Gastrocnemius medialis (tissue), 4 donors: ENCODE measurements around the gene PLS3. TPM values are rescaled to one million over a fixed set of nuclear protein-coding genes. Genes with fewer than 3 reads are reported as not detected.

Source experiments
- ATAC-seq, 2 donors: fragments of 150-250 bp; one replicate each; pipeline ENCODE4 v1.9.1; 2016
- DNase-seq, 2 donors: peaks; one replicate each; pipeline ENCODE4 v3.0.0-alpha.2; 2019
- H3K27ac ChIP-seq, 4 donors: fragments of 200-600 bp; sonication (generic); 1 replicate in 1 of 4; 2 replicates in 3 of 4; pipeline ENCODE4 v1.5.1; 2016 to 2018; ENCODE audit warnings: mild to moderate bottlenecking in 2 of 4, moderate library complexity in 1 of 4
- H3K27me3 ChIP-seq, 3 donors: fragments of 200-600 bp; sonication (generic) in 2 of 3; 1 replicate in 1 of 3; 2 replicates in 2 of 3; pipeline versions ENCODE4 v1.5.1 to v1.6.0; 2016 to 2019; ENCODE audit warnings: mild to moderate bottlenecking in 1 of 3, moderate library complexity in 1 of 3
- H3K36me3 ChIP-seq, 2 donors: fragments of 200-600 bp; sonication (generic) in 1 of 2; one replicate each; pipeline ENCODE4 v1.5.1; 2017 to 2018
- H3K4me1 ChIP-seq, 2 donors: fragments of 200-600 bp; sonication (generic) in 1 of 2; one replicate each; pipeline ENCODE4 v1.5.1; 2016 to 2017; ENCODE audit warnings: mild to moderate bottlenecking in 2 of 2
- H3K4me3 ChIP-seq, 4 donors: fragments of 200-600 bp; sonication (generic) in 3 of 4; 1 replicate in 1 of 4; 2 replicates in 3 of 4; pipeline ENCODE4 v1.5.1; 2016 to 2019; ENCODE audit warnings: mild to moderate bottlenecking in 2 of 4
- H3K9me3 ChIP-seq, 3 donors: fragments of 200-600 bp; sonication (generic) in 2 of 3; 1 replicate in 1 of 3; 2 replicates in 2 of 3; pipeline ENCODE4 v1.5.1; 2016 to 2019
- CTCF ChIP-seq, 5 experiments: fragments of 450-650 bp in 3 of 5; fragments of 200-600 bp in 2 of 5; sonication (generic) in 2 of 5; IDR thresholded peaks in 4 of 5; conservative IDR thresholded peaks in 1 of 5; 1 replicate in 4 of 5; 2 replicates in 1 of 5; pipeline ENCODE4 v1.5.1; 2016 to 2019; ENCODE audit warnings: antibody characterized with exemption in 5 of 5, mild to moderate bottlenecking in 3 of 5, moderate library complexity in 3 of 5
- POLR2A ChIP-seq, 2 donors: fragments of 450-650 bp; IDR thresholded peaks; one replicate each; pipeline ENCODE4 v1.6.1; 2017; ENCODE audit warnings: antibody characterized with exemption in 2 of 2, mild to moderate bottlenecking in 2 of 2, moderate library complexity in 2 of 2
- in situ Hi-C, 4 donors: fragments of 200-750 bp; cut with MboI; loops; one replicate each; pipeline versions ENCODE4 v1.15.0 to v1.8.0; 2017; ENCODE audit warnings: low sequenced_read_pairs in 4 of 4
- intact Hi-C: fragments of 100-400 bp; cut with DNase I; formaldehyde crosslinking; loops from one replicate; pipeline ENCODE4 v1.15.1; 2023; ENCODE audit warnings: low total_unique reads
- total RNA-seq, 4 donors: library from RNA; depleted of rRNA; stranded (reverse); fragments of >200 nt; gene quantifications; one replicate each; pipeline versions ENCODE4 v1.1.0 to v1.2.3, GENCODE V29; 2016

The PLS3 gene
- total RNA-seq, 4 donors from 2014 or later: 15.8 to 23.1 (median 19.5) TPM

- peak overlapping the region; percentile 57 to 75 (median 64) for H3K27ac ChIP-seq
- TF ChIP-seq POLR2A (IDR thresholded peaks at IDR 0.05): no peak
- no peak for TF ChIP-seq CTCF (IDR thresholded peaks at IDR 0.05 in 4 of 5, conservative IDR thresholded peaks at IDR 0.05 in 1 of 5)
- H3K4me3 ChIP-seq: peak overlapping the region in 1 of 4 donors; percentile 10
- in situ Hi-C loops (no loop called here), intact Hi-C loops (no loop called here)
- no peak for ATAC-seq
- H3K9me3 ChIP-seq: no peaks in the 10 kb centered on the region
- no peaks in the 10 kb centered on the region for H3K27me3 ChIP-seq
- no peaks in the 10 kb centered on the region for H3K36me3 ChIP-seq
- peaks cover 9 to 16% of the 10 kb centered on the region in 2 donors for H3K4me1 ChIP-seq
- no peak for DNase-seq
Measured at GRCh38 chrX:115581759-115582615, 21.0 kb downstream of the PLS3 start.

DNA sequence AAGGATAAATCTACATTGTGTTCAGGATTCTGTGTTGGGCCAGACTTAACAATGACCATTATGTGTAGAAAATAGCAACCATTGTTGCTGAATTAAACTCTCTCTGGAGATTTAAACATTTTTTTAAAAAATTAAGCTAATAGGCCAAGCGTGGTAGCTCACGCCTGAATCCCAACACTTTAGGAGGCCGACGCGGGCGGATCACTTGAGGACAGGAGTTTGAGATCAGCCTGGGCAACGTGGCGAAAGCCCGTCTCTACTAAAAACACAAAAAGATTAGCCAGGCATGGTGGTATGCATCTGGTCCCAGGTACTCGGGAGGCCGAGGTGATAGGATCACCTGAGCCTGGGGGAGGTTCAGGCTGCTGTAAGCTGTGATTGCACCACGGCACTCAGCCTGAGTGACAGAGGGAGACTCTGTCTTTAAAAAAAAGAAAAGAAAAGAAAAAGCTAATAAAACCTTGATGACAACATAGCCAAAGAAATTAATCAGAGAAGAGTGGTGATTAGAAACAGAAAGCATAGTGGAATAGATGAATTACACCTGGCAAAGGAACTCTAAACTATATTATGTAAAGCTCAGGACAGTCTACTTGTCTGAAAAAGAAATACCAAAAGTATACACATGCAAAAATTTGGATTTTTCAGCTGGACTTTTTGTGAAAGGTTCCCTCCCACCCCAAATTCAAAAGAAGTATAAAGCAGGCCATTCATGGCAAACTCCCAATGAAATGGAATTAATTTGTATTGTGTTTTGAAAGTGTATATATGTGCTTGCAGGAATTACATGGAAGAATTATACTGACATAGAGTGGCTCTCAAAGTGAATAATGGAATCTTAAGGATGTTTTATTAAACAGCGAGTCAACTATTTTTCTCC is 21.9 kb downstream of the PLS3 start:
- Histone ChIP-seq H3K9me3 (no peaks in the 10 kb centered on the region), H3K27me3 (no peaks in the 10 kb centered on the region), H3K27ac (peak overlapping the region; percentile 57 to 75 (median 64)), H3K4me1 (peaks cover 9 to 16% of the 10 kb centered on the region in 2 donors), H3K4me3 (peak overlapping the region in 2 of 4 donors; percentile 10 to 15), H3K36me3 (no peaks in the 10 kb centered on the region)
- DNase-seq (no peak), ATAC-seq (peak in 1 of 2 donors; percentile 53)
- in situ Hi-C loops (no loop called here), intact Hi-C loops (no loop called here)
- no peak for TF ChIP-seq CTCF (IDR thresholded peaks at IDR 0.05 in 4 of 5, conservative IDR thresholded peaks at IDR 0.05 in 1 of 5)
- no peak for TF ChIP-seq POLR2A (IDR thresholded peaks at IDR 0.05)

DNA sequence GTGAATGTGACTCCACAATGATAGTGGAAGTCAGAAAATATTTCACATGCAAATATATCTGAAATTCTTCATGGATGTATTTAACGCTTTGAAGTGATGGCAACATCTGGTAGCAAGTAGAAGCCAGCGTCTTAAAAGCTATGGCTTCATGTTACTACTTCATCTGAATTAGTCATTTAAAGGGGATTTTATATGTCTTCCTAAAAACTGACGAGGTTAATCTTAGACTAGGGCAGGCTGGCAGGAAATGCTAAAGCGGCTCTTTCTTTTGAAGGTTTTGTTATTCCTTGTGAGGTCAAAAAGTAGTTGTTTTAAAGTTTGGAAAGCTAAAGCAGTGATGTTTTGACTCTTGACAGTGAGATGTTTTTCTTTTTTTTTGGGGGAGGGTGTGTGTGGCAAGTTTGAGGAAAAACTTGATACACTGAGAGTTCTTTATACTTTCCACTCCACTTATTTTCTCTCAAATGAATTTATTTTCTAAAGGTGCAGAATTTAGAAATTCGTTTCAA is 22.6 kb downstream of the PLS3 start:
- DNase-seq (no peak), ATAC-seq (no peak)
- Histone ChIP-seq H3K9me3 (no peaks in the 10 kb centered on the region), H3K27me3 (no peaks in the 10 kb centered on the region), H3K4me1 (peaks cover 9 to 16% of the 10 kb centered on the region in 2 donors), H3K36me3 (no peaks in the 10 kb centered on the region), H3K27ac (peak overlapping the region; percentile 57 to 75 (median 64)), H3K4me3 (peak overlapping the region in 2 of 4 donors; percentile 10 to 15)
- intact Hi-C loops: no loop called here
- in situ Hi-C loops: no loop called here
- TF ChIP-seq CTCF (IDR thresholded peaks at IDR 0.05 in 4 of 5, conservative IDR thresholded peaks at IDR 0.05 in 1 of 5) (no peak), POLR2A (IDR thresholded peaks at IDR 0.05) (no peak)

- DNase-seq (no peak), ATAC-seq (no peak)
- H3K9me3 ChIP-seq: no peaks in the 10 kb centered on the region
- in situ Hi-C loops (no loop called here), intact Hi-C loops (no loop called here)
- H3K27ac ChIP-seq: peak overlapping the region; percentile 57 to 75 (median 64)
- H3K27me3 ChIP-seq: no peaks in the 10 kb centered on the region
- H3K36me3 ChIP-seq: no peaks in the 10 kb centered on the region
- no peak overlapping the region for H3K4me3 ChIP-seq
- TF ChIP-seq POLR2A (IDR thresholded peaks at IDR 0.05) (no peak), CTCF (IDR thresholded peaks at IDR 0.05 in 4 of 5, conservative IDR thresholded peaks at IDR 0.05 in 1 of 5) (no peak)
- H3K4me1 ChIP-seq: peaks cover 9 to 16% of the 10 kb centered on the region in 2 donors
Measured at GRCh38 chrX:115584696-115585095, 23.7 kb downstream of the PLS3 start.
